IMR-90 (cell line): ENCODE measurements around the gene ABCC9. TPM values are rescaled to one million over a fixed set of nuclear protein-coding genes. Genes with fewer than 3 reads are reported as not detected.

Source experiments
- ATAC-seq: fragments of 200-7000 bp; cut with Tn5 transposase; 2 replicates; pipeline ENCODE4 v1.9.1; 2020; ENCODE audit warnings: low read depth, mild to moderate bottlenecking, moderate library complexity
- BruUV-seq: library from RNA; stranded (reverse); fragments of 400-500 nt; replicated peaks from 2 replicates; lab custom pipeline; 2021; lab: Mats Ljungman, UMichigan
- CTCF ChIA-PET: fragments of 300-600 bp; formaldehyde crosslinking; extraction: SDS; loops from one replicate; lab custom pipeline; 2021; ENCODE audit warnings: antibody characterized with exemption; lab: Yijun Ruan, JAX
- POLR2A ChIA-PET: fragments of 300-600 bp; sonication (Branson Sonifier 250); formaldehyde crosslinking; loops from one replicate; lab custom pipeline; 2022; ENCODE audit warnings: antibody characterized with exemption; ENCODE audit not compliant: unreplicated experiment; lab: Charles Lee
- DNase-seq: peaks from one replicate; pipeline ENCODE4 v3.0.0; 2013
- H2AFZ ChIP-seq: replicated peaks from 2 replicates; pipeline ENCODE3; 2013; ENCODE audit warnings: low read length, mild to moderate bottlenecking; ENCODE audit not compliant: poor library complexity
- H2AK5ac ChIP-seq: 2 replicates; pipeline ENCODE4 v1.6.1; 2013; ENCODE audit warnings: low read depth, low read length, inconsistent platforms
- H2AK9ac ChIP-seq: replicated peaks from 2 replicates; pipeline ENCODE3; 2013; ENCODE audit warnings: mild to moderate bottlenecking, low read depth, low read length, moderate library complexity; ENCODE audit not compliant: poor library complexity
- H2BK120ac ChIP-seq: 2 replicates; pipeline ENCODE4 v1.6.1; 2013; ENCODE audit warnings: low read depth, low read length, inconsistent platforms
- H2BK15ac ChIP-seq: 3 replicates; pipeline ENCODE4 v1.6.1; 2013; ENCODE audit warnings: low read depth, low read length, inconsistent platforms
- H2BK20ac ChIP-seq: 2 replicates; pipeline ENCODE4 v1.6.1; 2013; ENCODE audit warnings: low read depth, mild to moderate bottlenecking, inconsistent platforms, low read length, moderate library complexity
- H2BK5ac ChIP-seq: 2 replicates; pipeline ENCODE4 v1.6.1; 2013; ENCODE audit warnings: mild to moderate bottlenecking, low read depth, low read length, inconsistent platforms; ENCODE audit not compliant: poor library complexity, severe bottlenecking
- H3K14ac ChIP-seq: replicated peaks from 2 replicates; pipeline ENCODE4 v1.6.1; 2013; ENCODE audit warnings: low read depth, low read length, inconsistent platforms
- H3K18ac ChIP-seq: 2 replicates; pipeline ENCODE4 v1.6.1; 2013; ENCODE audit warnings: low read depth, low read length, control low read depth
- H3K23ac ChIP-seq: 2 replicates; pipeline ENCODE4 v1.6.1; 2013; ENCODE audit warnings: low read depth, low read length, inconsistent platforms
- H3K27ac ChIP-seq: 2 replicates; pipeline ENCODE4 v1.5.1; 2013; ENCODE audit warnings: mild to moderate bottlenecking, control low read depth, low read length; ENCODE audit not compliant: insufficient read depth
- H3K27me3 ChIP-seq: 2 replicates; pipeline ENCODE4 v1.6.1; 2013; ENCODE audit warnings: low read length; ENCODE audit not compliant: control insufficient read depth, insufficient read depth
- H3K36me3 ChIP-seq: 2 replicates; pipeline ENCODE4 v1.6.1; 2013; ENCODE audit warnings: low read length, mixed read lengths; ENCODE audit not compliant: control insufficient read depth, insufficient read depth
- H3K4ac ChIP-seq: 2 replicates; pipeline ENCODE4 v1.6.1; 2013; ENCODE audit warnings: low read depth, low read length, inconsistent platforms
- H3K4me1 ChIP-seq: 2 replicates; pipeline ENCODE4 v1.6.1; 2013; ENCODE audit warnings: low read length, mixed read lengths; ENCODE audit not compliant: control insufficient read depth, insufficient read depth
- H3K4me2 ChIP-seq: 2 replicates; pipeline ENCODE4 v1.6.1; 2013; ENCODE audit warnings: low read depth, mild to moderate bottlenecking, control low read depth, low read length, moderate library complexity
- H3K4me3 ChIP-seq: 2 replicates; pipeline ENCODE4 v1.5.1; 2013; ENCODE audit warnings: low read depth, mild to moderate bottlenecking, control low read depth, low read length, moderate library complexity; ENCODE audit not compliant: insufficient read depth
- H3K56ac ChIP-seq: 2 replicates; pipeline ENCODE4 v1.6.1; 2013; ENCODE audit warnings: low read length, inconsistent platforms; ENCODE audit not compliant: insufficient read depth; ENCODE audit errors: extremely low read depth
- H3K79me1 ChIP-seq, 2 experiments: 2 replicates each; pipeline ENCODE4 v1.6.1; 2013; ENCODE audit warnings: low read length in 2 of 2, inconsistent platforms in 1 of 2, low read depth in 1 of 2
- H3K9ac ChIP-seq: 2 replicates; pipeline ENCODE4 v1.6.1; 2013; ENCODE audit warnings: low read depth, low read length, control low read depth
- H3K9me1 ChIP-seq: 2 replicates; pipeline ENCODE4 v1.6.1; 2013; ENCODE audit warnings: low read length, inconsistent platforms; ENCODE audit not compliant: insufficient read depth
- H3K9me3 ChIP-seq: 2 replicates; pipeline ENCODE4 v1.6.1; 2013; ENCODE audit warnings: low read length; ENCODE audit not compliant: control insufficient read depth, insufficient read depth
- H4K20me1 ChIP-seq: 2 replicates; pipeline ENCODE4 v1.6.1; 2013; ENCODE audit warnings: low read length, inconsistent platforms; ENCODE audit not compliant: insufficient read depth
- H4K5ac ChIP-seq: 2 replicates; pipeline ENCODE4 v1.6.1; 2013; ENCODE audit warnings: mild to moderate bottlenecking, low read depth, low read length, control low read depth
- H4K8ac ChIP-seq, 2 experiments: 2 replicates each; pipeline ENCODE4 v1.6.1; 2013; ENCODE audit warnings: low read depth in 2 of 2, low read length in 2 of 2, control low read depth in 1 of 2, inconsistent platforms in 1 of 2
- H4K91ac ChIP-seq: 2 replicates; pipeline ENCODE4 v1.6.1; 2013; ENCODE audit warnings: low read depth, low read length, inconsistent platforms; ENCODE audit not compliant: insufficient read depth
- CEBPB ChIP-seq: IDR thresholded peaks from 2 replicates; pipeline ENCODE4 v1.6.1; 2012; ENCODE audit warnings: low read depth, low read length, improper control_type of control experiment
- RCOR1 ChIP-seq: IDR thresholded peaks from 2 replicates; pipeline ENCODE4 v1.6.1; 2012; ENCODE audit warnings: mild to moderate bottlenecking, low read length, improper control_type of control experiment; ENCODE audit not compliant: insufficient replicate concordance
- WGBS, 2 experiments: methylation state at CpG; one replicate each; pipeline versions ENCODE4 v1.1.5 to v1.1.7; 2013; ENCODE audit warnings: missing lambda C conversion rate in 2 of 2; ENCODE audit not compliant: insufficient read length in 1 of 2; ENCODE audit errors: extremely low coverage in 2 of 2; 5-methylcytosine and 5-hydroxymethylcytosine counted together
- dilution Hi-C: fragments of 300-500 bp; cut with HindIII; formaldehyde crosslinking; loops from one replicate; pipeline ENCODE4 v1.14.3; 2018; ENCODE audit warnings: low sequenced_read_pairs; ENCODE audit not compliant: unreplicated experiment
- in situ Hi-C: fragments of 300-500 bp; cut with MboI; formaldehyde crosslinking; loops from 3 replicates; pipeline ENCODE4 v1.14.3; 2019; ENCODE audit warnings: low sequenced_read_pairs, inconsistent platforms, mixed read lengths
- intact Hi-C: fragments of 100-400 bp; cut with micrococcal nuclease; formaldehyde crosslinking; loops from 2 replicates; pipeline ENCODE4 v1.10.0; 2022
- polyA plus RNA-seq, 3 experiments: library from polyadenylated mRNA; depleted of rRNA; stranded (reverse); fragments of >200 nt; gene quantifications; 2 replicates each; pipeline ENCODE4 v1.2.3, GENCODE V29; 2012; ENCODE audit warnings: low replicate concordance in 1 of 3
- total RNA-seq: library from RNA; depleted of rRNA; stranded (reverse); fragments of >200 nt; gene quantifications from 2 replicates; pipeline ENCODE4 v1.2.3, GENCODE V29; 2012

ABCC9 gene
- total and polyA plus RNA-seq, 2 of the 4 experiments (the other 2 are of a cell fraction), result 1.2 to 6.6 TPM

- H3K4me1 ChIP-seq, result no peaks in the 10 kb centered on the region
- no peak overlapping the region for H3K56ac ChIP-seq
- no peaks in the 10 kb centered on the region for H4K20me1 ChIP-seq
- no peak for ATAC-seq
- no TSS peak for BruUV-seq
- H2BK120ac ChIP-seq, result no peak overlapping the region
- H2AK5ac ChIP-seq, result no peak overlapping the region
- no peaks in the 10 kb centered on the region for H3K9me3 ChIP-seq
- WGBS, 2 experiments, result 75% methylated on average over 1 of the region's 2 CpGs; no CpG with 5 or more reads in 1 of the 2 experiments
- H3K4ac ChIP-seq, result no peak overlapping the region
- no peak overlapping the region for H2BK20ac ChIP-seq
- no peak overlapping the region for H3K27ac ChIP-seq
- no peak overlapping the region for H3K23ac ChIP-seq
- no peak overlapping the region for H2BK15ac ChIP-seq
- no peak overlapping the region for H3K4me3 ChIP-seq
- no peak overlapping the region for H2AFZ ChIP-seq
- DNase-seq, result no peak
- intact Hi-C loops (no loop called here), dilution Hi-C loops (no loop called here), in situ Hi-C loops (no loop called here)
- H3K9me1 ChIP-seq, result no peaks in the 10 kb centered on the region
- no peak overlapping the region for H3K18ac ChIP-seq
- H3K9ac ChIP-seq, result no peak overlapping the region
- H4K91ac ChIP-seq, result no peak overlapping the region
- H2AK9ac ChIP-seq, result no peak overlapping the region
- H3K14ac ChIP-seq, result no peak overlapping the region
- POLR2A ChIA-PET, result no interaction called here
- no peak overlapping the region for H4K5ac ChIP-seq
- CTCF ChIA-PET, result interaction anchor here (1.1 kb wide), 1 partner anchor 9 kb away, joined by 4 read pairs; no protein-coding TSS in a partner anchor
- H2BK5ac ChIP-seq, result no peak overlapping the region
- H3K36me3 ChIP-seq, result no peaks in the 10 kb centered on the region; the same call in 1 of the 2 replicates
- no peaks in the 10 kb centered on the region for H3K27me3 ChIP-seq
- no peak overlapping the region for H4K8ac ChIP-seq
- H3K79me1 ChIP-seq, result no peaks in the 10 kb centered on the region
- no peak overlapping the region for H3K4me2 ChIP-seq
- TF ChIP-seq RCOR1 (no peak), CEBPB (0 out of 2 replicates have a peak, but pooled peaks have one; percentile 41)
Observed at GRCh38 chr12:21764065-21764464, 177.2 kb downstream of the ABCC9 start.
